Activated CD8-positive, alpha-beta T cell treated with anti-CD3 and anti-CD28 coated beads for 36 hours (primary cell): ENCODE measurements around the gene MCM10. TPM values are rescaled to one million over a fixed set of nuclear protein-coding genes. Genes with fewer than 3 reads are reported as not detected.

Source experiments
- ATAC-seq: fragments of 200-7000 bp; cut with Tn5 transposase; one replicate; pipeline ENCODE4 v1.10.0; 2021; ENCODE audit warnings: mild to moderate bottlenecking, moderate library complexity
- CTCF ChIA-PET: fragments of 350-600 bp; sonication (Branson Sonifier 250); formaldehyde crosslinking; loops from one replicate; lab custom pipeline; 2021; ENCODE audit warnings: antibody characterized with exemption; lab: Charles Lee
- POLR2A ChIA-PET: fragments of 350-600 bp; sonication (Branson Sonifier 250); formaldehyde crosslinking; loops from one replicate; lab custom pipeline; 2021; ENCODE audit warnings: antibody characterized with exemption; lab: Charles Lee
- DNase-seq: peaks from one replicate; pipeline ENCODE4 v3.0.0-alpha.2; 2020
- H3K27ac Mint-ChIP-seq: one replicate; pipeline ENCODE4 v1.8.0; 2021; ENCODE audit warnings: mild to moderate bottlenecking, mixed read lengths
- H3K27me3 Mint-ChIP-seq: one replicate; pipeline ENCODE4 v1.8.0; 2021; ENCODE audit warnings: mixed read lengths
- H3K36me3 Mint-ChIP-seq: one replicate; pipeline ENCODE4 v1.8.0; 2021; ENCODE audit warnings: low read depth, mixed read lengths
- H3K4me1 Mint-ChIP-seq: one replicate; pipeline ENCODE4 v1.8.0; 2021; ENCODE audit warnings: low read depth, mixed read lengths
- H3K4me3 Mint-ChIP-seq: one replicate; pipeline ENCODE4 v1.8.0; 2021; ENCODE audit warnings: mild to moderate bottlenecking, moderate library complexity, mixed read lengths
- H3K9me3 Mint-ChIP-seq: one replicate; pipeline ENCODE4 v1.8.0; 2021; ENCODE audit warnings: mixed read lengths
- CTCF ChIP-seq: fragments of 200-600 bp; IDR thresholded peaks from one replicate; pipeline ENCODE4 v1.8.0; 2022; ENCODE audit warnings: antibody characterized with exemption, mild to moderate bottlenecking
- intact Hi-C: fragments of 100-400 bp; cut with micrococcal nuclease; formaldehyde crosslinking; loops from one replicate; pipeline ENCODE4 v1.10.0; 2022
- total RNA-seq, 2 experiments: library from RNA; stranded (reverse); gene quantifications; one replicate each; pipeline ENCODE4 v1.2.3, GENCODE V29; 2021

The MCM10 gene
- total RNA-seq, 2 experiments from 2014 or later: 65.4 to 69.0 TPM

GRCh38 chr10:13225601-13226000 is 64.2 kb downstream of the MCM10 start:
- no peaks in the 10 kb centered on the region for H3K27me3 Mint-ChIP-seq
- no peaks in the 10 kb centered on the region for H3K36me3 Mint-ChIP-seq
- ATAC-seq (no peak), DNase-seq (no peak)
- no peaks in the 10 kb centered on the region for H3K9me3 Mint-ChIP-seq
- no peak overlapping the region for H3K27ac Mint-ChIP-seq
- intact Hi-C loops: no loop called here
- ChIA-PET POLR2A (interaction anchor here (1.2 kb wide), 1 partner anchor 15 kb away, joined by 3 read pairs; no protein-coding TSS in a partner anchor), CTCF (interaction anchor here (0.6 kb wide), 1 partner anchor 19 kb away, joined by 3 read pairs; no protein-coding TSS in a partner anchor)
- TF ChIP-seq CTCF: no peak
- H3K4me1 Mint-ChIP-seq: no peaks in the 10 kb centered on the region
- no peak overlapping the region for H3K4me3 Mint-ChIP-seq

- ATAC-seq: no peak
- H3K9me3 Mint-ChIP-seq: no peaks in the 10 kb centered on the region
- no peaks in the 10 kb centered on the region for H3K36me3 Mint-ChIP-seq
- H3K4me1 Mint-ChIP-seq: no peaks in the 10 kb centered on the region
- ChIA-PET POLR2A (interaction anchor here (1.2 kb wide), 1 partner anchor 17 kb away, joined by 3 read pairs; no protein-coding TSS in a partner anchor), CTCF (no interaction called here)
- no peaks in the 10 kb centered on the region for H3K27me3 Mint-ChIP-seq
- TF ChIP-seq CTCF: no peak
- H3K4me3 Mint-ChIP-seq: no peak overlapping the region
- DNase-seq: no peak
- H3K27ac Mint-ChIP-seq: no peak overlapping the region
- intact Hi-C loops: no loop called here
Observed at GRCh38 chr10:13227031-13227430, 65.7 kb downstream of the MCM10 start.

- DNase-seq (no peak), ATAC-seq (no peak)
- no peak for TF ChIP-seq CTCF
- ChIA-PET CTCF (no interaction called here), POLR2A (no interaction called here)
- no peaks in the 10 kb centered on the region for H3K36me3 Mint-ChIP-seq
- H3K9me3 Mint-ChIP-seq: no peaks in the 10 kb centered on the region
- no peak overlapping the region for H3K4me3 Mint-ChIP-seq
- no peaks in the 10 kb centered on the region for H3K4me1 Mint-ChIP-seq
- H3K27ac Mint-ChIP-seq: no peak overlapping the region
- intact Hi-C loops: no loop called here
- H3K27me3 Mint-ChIP-seq: no peaks in the 10 kb centered on the region
Observed at GRCh38 chr10:13231190-13231589, 69.8 kb downstream of the MCM10 start.

- no peaks in the 10 kb centered on the region for H3K27me3 Mint-ChIP-seq
- no peak overlapping the region for H3K4me3 Mint-ChIP-seq
- DNase-seq (no peak), ATAC-seq (no peak)
- H3K36me3 Mint-ChIP-seq: no peaks in the 10 kb centered on the region
- ChIA-PET CTCF (no interaction called here), POLR2A (no interaction called here)
- intact Hi-C loops: no loop called here
- TF ChIP-seq CTCF: no peak
- H3K4me1 Mint-ChIP-seq: no peaks in the 10 kb centered on the region
- no peak overlapping the region for H3K27ac Mint-ChIP-seq
- H3K9me3 Mint-ChIP-seq: no peaks in the 10 kb centered on the region
Observed at GRCh38 chr10:13231808-13232207, 70.5 kb downstream of the MCM10 start.

GRCh38 chr10:13233358-13233757 is 72.0 kb downstream of the MCM10 start:
- intact Hi-C loops: no loop called here
- H3K4me3 Mint-ChIP-seq: no peak overlapping the region
- no peaks in the 10 kb centered on the region for H3K4me1 Mint-ChIP-seq
- no peaks in the 10 kb centered on the region for H3K27me3 Mint-ChIP-seq
- ATAC-seq: no peak
- no peak overlapping the region for H3K27ac Mint-ChIP-seq
- no peaks in the 10 kb centered on the region for H3K36me3 Mint-ChIP-seq
- DNase-seq: no peak
- H3K9me3 Mint-ChIP-seq: no peaks in the 10 kb centered on the region
- CTCF ChIA-PET: no interaction called here
- POLR2A ChIA-PET: no interaction called here
- no peak for TF ChIP-seq CTCF
